GM21825 (cell line): ENCODE measurements around the gene MESD.

Source experiments
- ATAC-seq: cut with Tn5 transposase; IDR thresholded peaks from one replicate; pipeline ENCODE4 v1.9.1; 2021; ENCODE audit warnings: mild to moderate bottlenecking, moderate library complexity; ENCODE audit not compliant: unreplicated experiment

The MESD gene

DNA sequence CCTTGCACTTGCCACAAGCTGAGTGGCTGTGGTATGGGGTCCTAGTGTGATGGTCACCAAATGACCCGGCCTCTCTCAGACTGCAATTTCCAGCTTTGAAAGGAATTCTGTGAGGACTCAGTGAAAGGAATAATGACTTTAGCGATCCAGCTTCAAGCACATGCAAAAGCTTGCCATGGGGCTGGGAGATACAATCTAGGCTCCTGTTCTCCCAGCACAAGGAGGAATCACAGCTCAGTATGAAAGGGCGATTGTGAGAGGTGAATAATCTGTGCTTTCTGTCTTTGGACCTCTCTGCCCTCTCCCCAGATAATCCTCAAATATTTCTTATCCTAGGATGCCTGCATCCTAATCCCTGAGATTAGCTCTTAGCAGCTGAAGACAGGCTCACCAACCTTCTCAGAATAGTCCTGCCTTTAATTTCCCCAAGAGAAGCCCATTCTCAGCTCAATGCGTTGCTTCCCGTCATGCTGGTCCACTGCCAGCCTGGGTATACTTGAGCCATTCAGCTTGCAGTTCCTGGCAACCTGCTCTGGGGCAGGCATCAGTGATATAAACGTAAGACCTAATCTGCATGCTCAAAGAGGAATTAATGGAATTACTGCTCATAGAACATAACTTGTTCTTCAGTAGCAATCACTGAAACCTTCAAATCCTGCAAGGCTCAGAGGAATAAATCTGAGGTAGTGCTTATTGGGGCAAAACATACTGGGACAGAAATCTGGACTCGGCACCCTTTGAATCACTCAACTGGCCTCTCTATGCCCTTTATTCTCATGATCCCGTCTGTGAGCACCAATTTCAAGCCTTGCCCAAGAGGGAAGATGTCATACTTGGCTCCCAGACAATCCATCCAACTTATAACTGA is 26.2 kb upstream of the MESD start:
- no peak for ATAC-seq

DNA sequence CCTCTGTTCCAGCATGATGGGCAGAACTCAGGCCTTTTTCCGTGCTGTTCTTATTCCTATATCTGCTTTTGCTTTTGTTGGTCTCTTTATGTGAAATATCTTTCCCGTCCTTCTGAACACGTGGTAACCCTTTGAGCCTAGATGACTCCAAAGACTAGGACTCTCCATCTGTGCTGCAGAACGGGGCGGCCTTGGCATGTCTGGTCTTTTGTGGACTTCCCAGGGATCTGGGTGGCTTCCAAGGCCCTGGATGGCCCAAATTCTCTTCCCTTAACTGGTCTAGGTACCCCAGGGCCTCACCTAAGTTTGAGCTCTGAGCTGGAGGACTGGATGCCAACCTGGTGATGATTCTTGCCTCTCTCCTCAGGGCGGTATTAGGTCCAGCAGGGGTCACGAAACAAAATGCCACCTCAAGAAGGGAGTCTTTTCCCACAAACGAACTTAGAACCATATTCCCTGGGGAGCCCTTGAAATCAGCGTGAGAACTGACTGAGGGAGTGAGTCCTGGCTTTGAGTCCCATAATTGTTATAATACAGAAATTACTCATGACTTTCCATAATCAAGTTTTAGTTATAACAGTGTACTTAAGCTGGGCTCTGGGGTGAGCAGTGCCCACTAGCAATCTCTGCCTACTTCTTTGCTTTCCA is 25.0 kb upstream of the MESD start:
- ATAC-seq: no peak

DNA sequence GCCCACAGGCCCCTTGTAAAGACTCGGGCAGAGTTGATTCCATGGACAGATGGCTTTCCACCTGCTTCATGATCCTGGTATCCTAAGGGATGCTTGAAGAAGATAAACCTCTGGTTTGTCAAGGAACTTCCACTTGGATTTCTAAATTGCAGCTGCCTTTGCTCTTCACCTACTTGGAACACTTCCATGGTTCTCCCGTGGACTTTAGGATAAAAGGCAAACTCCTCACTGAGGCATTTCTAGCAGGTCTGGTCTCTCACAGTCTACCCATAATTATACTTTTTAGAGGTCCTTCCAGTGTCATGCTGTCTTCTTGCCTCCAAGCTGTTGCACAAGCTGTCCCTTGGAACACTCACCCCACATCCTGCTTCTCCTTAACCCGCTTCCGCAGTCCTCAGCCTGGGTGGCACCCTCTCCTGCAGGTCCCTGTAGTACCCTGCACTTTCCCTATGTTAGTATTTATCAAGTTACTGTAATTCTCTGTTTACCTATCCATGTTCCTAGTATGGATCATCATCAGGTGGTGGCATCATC is 23.8 kb upstream of the MESD start:
- no peak for ATAC-seq

DNA sequence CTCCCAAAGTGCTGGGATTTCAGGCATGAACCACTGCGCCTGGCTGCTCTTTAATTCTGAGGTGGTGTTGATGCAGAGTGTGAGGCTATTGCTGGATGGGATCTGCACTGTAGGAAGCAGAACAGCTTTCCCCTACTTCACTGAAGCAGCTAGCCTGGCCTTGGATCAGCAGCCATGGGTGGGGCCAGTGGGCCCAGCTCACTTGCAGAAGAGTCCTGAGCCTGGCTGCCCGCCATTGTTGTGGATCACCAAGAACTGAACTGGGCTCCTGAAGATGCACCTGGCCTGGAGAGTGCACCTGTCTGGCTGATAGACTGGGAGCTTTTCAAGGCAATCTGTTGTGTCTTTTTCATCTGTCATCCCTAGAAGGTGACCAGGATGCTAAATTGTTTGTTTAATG is 23.0 kb upstream of the MESD start:
- ATAC-seq: no peak

DNA sequence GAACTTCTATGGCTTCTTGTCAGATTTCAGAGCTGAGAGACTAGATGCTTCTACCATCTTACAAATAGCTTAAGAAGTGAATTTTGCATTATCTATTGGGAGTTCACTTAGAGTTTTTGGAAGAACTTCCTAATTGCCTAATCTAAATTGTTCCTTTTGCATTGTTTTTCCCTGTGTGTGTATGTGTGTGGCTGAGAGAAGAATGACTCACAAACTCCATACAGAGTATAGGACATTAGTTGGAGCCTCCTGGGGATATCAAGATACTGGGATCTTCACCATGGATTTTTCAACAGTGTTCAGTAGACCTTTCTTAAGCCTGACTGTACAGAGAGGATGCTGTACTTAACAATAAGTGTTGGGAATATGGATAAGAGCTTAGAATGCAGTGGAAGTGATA is 22.0 kb upstream of the MESD start:
- no peak for ATAC-seq

DNA sequence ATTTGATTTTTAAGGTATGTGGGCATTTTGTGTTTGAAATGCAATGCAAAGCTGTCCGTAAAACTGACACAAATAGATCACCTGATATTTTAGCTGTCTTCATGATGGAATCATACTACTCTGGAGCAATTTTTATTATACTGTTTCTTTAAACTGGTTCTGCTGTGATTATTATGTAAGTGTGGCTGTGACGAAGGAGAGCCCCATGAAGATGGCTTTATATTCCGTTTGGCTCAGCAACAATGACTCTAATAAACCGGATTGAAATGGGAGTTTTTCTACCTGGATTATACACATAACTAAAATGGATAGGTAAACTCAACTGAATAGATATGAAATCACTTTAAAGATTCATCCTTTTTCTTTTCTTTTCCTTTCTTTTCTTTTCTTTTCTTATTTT is 20.5 kb upstream of the MESD start:
- no peak for ATAC-seq

DNA sequence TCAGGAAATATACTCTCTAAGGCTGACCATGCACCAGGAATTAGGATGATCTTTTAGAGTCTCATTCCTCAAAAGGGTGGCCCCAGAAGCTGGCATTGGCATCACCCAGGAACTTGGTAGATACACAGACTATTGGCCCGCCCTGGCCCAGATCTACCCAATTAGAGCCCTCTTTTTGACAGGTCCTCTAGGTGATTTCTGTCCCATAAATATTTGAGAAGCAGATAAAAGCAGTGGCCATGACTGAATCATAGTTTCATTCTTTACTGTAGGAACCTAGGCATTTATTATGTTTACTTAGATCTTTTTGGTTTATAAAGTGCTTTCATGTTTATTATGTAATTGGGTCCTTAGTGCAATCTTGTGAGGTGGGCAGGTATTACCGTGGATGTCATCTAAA is 18.7 kb upstream of the MESD start:
- ATAC-seq: no peak

DNA sequence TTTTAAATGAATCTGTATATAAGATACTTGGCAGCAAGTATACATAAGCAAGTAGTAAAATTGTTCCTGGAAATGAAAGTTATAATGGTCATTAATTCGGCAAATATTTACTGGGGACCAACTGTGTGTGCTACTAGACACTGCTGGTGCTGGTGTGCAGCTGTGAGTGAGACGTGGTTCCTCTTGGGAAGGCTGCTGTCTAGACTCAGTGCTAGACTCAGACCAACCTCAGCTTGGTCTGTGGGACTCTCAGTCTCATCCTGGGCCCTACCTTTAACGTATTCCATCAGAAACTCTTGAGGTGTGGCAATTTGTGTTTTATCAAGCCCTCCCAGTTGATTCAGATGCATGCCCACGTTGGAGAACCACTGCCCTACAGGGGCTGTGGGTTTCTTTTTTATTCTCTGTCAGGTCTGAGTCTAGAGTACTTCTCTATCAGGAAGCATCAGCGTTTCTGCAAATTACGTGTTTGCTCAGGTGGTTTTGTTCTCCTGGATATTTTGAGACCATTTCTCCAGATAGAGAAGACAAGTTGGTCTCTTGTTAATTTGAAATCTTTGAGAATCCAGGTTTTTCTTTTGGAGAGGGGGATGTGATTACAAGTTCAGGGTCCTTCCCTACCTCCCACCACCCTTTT is 17.9 kb upstream of the MESD start:
- no peak for ATAC-seq

DNA sequence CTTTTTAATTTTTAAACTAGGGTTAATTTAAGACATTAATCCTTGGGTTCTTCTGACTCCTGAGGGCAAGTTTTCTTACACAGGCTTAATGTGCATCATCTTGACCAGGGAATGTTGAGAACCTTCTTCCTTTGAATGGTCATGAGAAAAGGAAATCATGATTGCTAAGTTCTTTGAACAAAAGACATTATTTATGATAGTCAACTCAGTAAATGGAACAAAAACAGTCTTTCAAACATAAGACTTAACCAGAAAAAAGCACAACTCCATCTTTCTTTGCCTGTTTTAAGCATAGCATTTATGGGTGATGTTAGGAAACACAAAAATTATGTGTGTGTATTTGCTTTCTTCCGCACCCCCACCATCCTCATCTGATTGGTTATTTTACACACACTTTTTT is 16.5 kb upstream of the MESD start:
- no peak for ATAC-seq

DNA sequence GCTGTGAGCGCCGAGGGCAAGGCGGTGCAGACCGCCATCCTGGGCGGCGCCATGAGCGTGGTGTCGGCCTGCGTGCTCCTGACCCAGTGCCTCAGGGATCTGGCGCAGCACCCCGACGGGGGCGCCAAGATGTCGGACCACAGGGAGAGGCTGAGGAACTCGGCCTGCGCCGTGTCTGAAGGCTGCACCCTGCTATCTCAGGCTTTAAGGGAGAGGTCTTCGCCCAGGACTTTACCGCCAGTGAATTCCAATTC is 13.4 kb upstream of the MESD start:
- ATAC-seq: no peak

DNA sequence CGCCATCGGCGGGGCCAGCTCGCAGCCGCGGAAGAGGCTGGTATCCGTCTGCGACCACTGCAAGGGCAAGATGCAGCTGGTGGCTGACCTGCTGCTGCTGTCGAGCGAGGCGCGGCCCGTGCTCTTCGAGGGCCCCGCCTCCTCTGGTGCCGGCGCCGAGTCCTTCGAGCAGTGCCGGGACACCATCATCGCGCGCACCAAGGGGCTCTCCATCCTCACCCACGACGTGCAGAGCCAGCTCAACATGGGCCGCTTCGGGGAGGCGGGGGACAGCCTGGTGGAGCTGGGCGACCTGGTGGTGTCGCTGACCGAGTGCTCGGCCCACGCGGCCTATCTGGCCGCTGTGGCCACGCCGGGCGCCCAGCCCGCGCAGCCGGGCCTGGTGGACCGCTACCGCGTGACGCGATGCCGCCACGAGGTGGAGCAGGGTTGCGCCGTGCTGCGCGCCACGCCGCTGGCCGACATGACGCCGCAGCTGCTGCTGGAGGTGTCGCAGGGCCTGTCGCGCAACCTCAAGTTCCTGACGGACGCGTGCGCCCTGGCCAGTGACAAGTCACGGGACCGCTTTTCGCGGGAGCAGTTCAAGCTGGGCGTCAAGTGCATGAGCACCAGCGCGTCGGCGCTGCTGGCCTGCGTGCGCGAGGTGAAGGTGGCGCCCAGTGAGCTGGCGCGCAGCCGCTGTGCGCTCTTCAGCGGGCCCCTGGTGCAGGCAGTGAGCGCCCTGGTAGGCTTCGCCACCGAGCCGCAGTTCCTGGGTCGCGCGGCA is 12.9 kb upstream of the MESD start:
- ATAC-seq: no peak

DNA sequence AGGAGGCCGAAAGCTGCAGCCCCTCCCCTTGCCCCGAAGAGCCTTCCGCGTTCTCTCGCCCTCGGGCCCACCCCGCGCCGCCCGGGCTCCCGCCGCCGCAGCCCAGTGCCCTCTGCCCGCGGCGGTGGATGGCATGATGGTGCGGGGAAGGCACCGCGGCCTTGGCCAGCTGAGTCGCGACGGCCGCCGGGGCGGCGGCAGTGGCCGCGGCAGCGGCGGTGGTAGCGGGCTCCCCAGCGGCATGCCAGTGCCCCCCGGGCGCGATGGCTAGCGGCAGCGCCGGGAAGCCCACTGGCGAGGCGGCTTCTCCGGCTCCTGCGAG is 12.4 kb upstream of the MESD start:
- no peak for ATAC-seq

DNA sequence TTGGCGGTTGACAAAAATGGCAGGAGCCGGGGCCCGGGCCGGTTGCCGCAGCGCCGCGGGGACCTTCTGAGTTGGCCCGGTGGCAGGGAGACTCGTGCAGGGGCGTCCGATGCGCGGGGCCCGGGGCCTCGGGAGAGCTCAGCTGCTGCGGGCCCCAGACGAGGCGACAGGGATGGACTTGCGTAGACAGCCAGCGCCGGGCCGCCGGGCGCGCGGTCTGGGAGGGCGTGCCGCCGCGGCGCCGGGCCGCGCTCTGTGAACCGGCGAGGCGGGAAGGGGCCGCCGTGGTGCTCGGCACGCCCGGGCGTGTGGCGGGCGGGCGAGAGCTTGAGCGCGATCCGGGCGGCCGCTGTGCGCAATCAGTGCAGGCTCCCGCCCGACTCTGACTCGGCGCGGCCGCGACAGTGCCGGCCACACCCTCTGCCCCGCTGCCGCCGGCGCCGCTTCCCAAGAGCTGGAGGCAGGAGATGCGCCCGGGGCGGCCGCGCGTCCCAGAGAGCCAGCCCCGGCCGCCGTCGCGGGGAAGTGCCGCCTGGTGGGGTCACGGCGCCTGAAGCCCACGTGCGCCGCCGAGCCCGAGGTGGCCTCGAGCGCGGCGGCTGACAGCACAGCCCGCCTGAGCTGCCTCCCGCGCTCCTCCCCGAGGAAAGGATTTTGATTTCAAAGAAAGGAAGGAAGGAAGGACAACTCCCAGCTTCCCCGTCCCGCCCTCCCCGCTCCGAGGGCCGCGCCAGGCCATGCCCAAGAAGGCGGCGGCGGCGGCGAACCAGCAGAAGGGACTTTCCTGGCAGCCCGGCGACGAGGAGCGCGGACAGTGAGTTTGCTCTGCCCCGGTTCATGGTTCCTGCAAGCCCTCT is 11.8 kb upstream of the MESD start:
- ATAC-seq: peak; percentile 26

DNA sequence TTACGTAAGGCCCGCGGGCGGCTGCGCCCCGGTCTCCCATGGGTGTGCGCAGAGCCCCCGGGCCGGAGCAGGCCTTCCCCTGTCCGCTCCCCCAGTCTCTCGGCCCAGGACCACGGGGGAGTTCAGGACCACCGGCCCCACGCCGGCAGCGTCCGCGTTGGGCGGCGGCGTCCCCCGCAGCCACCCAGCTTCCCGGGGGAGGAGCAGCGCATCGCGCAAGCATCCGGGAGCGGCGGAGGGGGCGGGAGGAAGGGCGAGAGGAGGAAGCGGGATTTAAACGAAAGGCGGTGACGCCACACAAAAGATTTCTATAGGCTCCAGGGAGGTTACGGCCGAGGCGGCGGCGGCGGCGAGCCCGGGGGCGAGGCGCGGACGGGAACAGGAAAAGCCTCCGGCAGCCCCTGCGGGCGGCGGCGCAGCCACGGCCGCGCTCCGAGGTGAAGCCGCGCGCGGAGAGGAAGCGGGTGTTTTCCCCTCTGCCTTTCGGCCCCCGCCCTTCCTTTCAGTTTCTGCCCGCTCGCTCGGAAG is 11.1 kb upstream of the MESD start, which contains the start of gene TLNRD1:
TSS of gene TLNRD1 (plus strand) at position 300 of the 528 bp plus-strand sequence. CDS start 1,349 bp downstream, outside the sequence.
- peak; percentile 51 for ATAC-seq

DNA sequence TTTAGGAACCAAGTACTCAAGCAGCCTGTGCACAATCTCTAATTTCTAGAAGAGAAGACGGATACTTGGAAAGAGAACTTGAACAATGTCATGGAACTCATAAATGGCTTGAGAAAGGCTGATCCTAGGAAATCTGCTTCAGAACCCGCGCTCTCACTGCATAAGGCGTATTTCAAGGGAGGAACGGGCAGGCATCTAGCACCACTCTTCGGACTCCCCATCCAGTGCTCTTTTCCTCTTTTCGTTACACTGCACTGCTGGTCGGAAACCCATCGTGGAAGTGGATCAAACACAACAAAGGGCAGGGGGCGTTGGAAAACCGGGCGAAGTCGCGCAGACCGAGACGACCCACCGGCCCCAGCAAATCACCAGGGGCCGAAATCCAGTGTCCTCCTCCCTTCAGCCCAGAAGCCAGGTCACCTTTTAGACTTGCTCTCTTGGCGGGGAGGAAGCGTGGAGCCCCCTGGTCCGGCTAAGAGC is 10.6 kb upstream of the MESD start:
- ATAC-seq: no peak

DNA sequence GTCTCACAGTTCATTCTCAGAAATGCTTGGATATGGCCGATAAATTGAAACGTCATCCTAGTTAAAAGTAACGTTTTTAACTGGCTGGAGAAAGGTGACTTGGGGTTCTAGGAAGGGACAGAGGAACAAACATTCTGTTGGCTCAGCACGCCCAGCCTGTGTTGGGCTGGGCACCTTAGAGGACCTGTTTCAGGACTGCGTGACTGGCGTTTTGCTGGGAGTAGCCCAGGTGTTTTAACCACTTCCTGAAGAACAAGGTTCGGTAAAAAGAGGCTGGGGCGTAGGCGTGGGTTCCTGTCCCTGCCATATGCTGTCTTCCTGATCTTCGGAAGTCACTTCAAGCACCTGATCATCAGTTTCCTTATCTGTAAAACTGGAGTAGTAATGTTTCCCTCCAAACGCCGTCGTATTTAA is 10.0 kb upstream of the MESD start:
- ATAC-seq: peak; percentile 26

DNA sequence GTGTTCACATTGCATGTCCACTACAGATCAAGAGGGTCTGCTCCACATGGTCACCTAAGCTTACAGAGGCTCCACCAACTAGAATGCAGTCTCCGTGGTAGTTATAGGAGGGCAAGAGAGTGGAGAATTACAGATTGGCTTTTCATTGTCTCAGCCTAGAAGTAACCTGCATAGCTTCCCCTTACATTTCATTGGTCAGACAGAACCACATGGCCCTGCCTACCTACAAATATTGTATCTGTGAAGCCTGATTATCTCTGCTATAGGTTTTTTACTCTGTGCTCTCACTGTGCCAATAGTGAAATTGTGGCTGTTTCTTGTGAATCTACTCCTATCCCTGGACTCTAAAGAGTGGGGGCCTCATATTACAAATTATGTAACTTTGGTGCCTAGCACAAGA is 8.6 kb upstream of the MESD start:
- ATAC-seq: no peak

DNA sequence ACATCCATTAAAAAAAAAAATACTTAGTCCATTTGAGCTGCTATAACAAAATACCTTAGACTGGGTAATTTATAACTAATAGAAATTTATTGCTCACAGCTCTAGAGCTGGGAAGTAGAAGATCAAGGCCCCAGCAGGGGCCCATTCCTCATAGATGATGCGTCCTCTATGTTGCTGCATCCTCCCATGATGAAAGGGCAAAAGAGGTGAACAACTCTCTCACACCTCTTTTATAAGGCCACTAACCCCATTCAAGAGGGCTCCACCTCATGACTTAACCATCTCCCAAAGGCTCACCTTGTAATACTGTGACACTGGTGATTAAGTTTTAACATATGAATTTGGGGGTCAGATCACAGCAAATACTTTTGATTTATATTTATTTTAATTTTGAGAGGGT is 8.1 kb upstream of the MESD start:
- ATAC-seq: no peak

DNA sequence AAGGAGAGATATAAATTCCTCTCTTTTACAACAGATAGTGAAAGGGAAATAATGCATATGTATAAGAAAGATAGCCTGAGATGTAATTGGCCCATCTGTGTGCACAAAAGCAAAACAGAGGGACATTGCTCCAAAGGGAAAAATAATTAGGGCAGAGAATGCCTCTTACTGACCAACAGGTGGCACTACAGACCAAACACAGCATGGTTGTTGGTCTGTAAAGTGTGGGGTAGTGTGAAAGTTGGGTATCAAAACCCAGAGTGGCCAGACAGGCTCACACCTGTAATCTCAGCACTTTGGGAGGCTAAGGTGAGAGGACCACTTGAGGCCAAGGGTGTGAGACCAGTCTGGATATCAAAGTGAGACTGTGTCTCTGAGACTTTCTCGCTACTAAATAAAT is 6.6 kb upstream of the MESD start:
- no peak for ATAC-seq

DNA sequence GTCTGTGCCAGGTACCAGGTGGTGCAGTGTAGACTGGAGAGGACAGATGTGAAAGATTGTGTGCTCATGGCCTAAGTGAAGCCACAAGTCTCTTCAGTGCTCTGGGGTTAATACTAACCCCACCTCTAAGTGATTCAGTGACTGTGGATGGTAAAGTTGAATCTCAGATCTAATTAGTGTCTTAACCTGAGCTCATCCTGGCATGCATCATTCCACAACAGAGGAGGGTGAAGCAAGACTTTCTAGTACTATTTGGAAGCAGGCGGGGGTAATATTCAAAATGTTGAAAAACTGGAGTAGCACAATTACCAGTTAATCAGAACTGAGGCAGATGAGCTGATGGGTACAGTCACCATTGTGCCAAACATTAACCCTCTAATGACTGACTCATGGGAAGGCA is 2.8 kb upstream of the MESD start:
- ATAC-seq: no peak
